HCT116 (cell line): ENCODE data around the gene ZFYVE27.

ENCODE experiments used
- EGR1 ChIP-seq: IDR thresholded peaks from 2 replicates; pipeline ENCODE4 v1.6.1; 2012; ENCODE audit warnings: low read depth
- EZH2 ChIP-seq: fragments of 200-600 bp; sonication (generic); IDR thresholded peaks from 2 replicates; pipeline ENCODE4 v1.6.1; 2017; ENCODE audit warnings: antibody characterized with exemption, mixed run types
- JUND ChIP-seq: IDR thresholded peaks from 2 replicates; pipeline ENCODE4 v1.6.1; 2012
- REST ChIP-seq: IDR thresholded peaks from 2 replicates; pipeline ENCODE4 v1.6.1; 2012; ENCODE audit warnings: low read depth
- YY1 ChIP-seq: IDR thresholded peaks from 2 replicates; pipeline ENCODE4 v1.6.1; 2011; ENCODE audit warnings: low read length, low read depth, moderate library complexity, mild to moderate bottlenecking; ENCODE audit not compliant: insufficient replicate concordance; ENCODE audit errors: extremely low read depth
- TF ChIP-seq, protein P1 (sequence below), 3 experiments: fragments of 200-600 bp in 1 of 3; sonication (generic) in 1 of 3; IDR thresholded peaks in 2 of 3; conservative IDR thresholded peaks in 1 of 3; 2 replicates each; pipeline ENCODE4 v1.5.1; 2012 to 2017; ENCODE audit warnings: low read depth in 2 of 3, low read length in 2 of 3, antibody characterized with exemption in 1 of 3, borderline replicate concordance in 1 of 3, control low read depth in 1 of 3, mild to moderate bottlenecking in 1 of 3, mixed read lengths in 1 of 3, mixed run types in 1 of 3, moderate library complexity in 1 of 3; ENCODE audit not compliant: insufficient read depth in 1 of 3

GRCh38 chr10:97757471-97757870 lies 20.5 kb downstream of the ZFYVE27 start:
- TF ChIP-seq JUND (no peak), EGR1 (no peak), REST (no peak), EZH2 (no peak), YY1 (no peak)
- TF ChIP-seq, protein P1, sequence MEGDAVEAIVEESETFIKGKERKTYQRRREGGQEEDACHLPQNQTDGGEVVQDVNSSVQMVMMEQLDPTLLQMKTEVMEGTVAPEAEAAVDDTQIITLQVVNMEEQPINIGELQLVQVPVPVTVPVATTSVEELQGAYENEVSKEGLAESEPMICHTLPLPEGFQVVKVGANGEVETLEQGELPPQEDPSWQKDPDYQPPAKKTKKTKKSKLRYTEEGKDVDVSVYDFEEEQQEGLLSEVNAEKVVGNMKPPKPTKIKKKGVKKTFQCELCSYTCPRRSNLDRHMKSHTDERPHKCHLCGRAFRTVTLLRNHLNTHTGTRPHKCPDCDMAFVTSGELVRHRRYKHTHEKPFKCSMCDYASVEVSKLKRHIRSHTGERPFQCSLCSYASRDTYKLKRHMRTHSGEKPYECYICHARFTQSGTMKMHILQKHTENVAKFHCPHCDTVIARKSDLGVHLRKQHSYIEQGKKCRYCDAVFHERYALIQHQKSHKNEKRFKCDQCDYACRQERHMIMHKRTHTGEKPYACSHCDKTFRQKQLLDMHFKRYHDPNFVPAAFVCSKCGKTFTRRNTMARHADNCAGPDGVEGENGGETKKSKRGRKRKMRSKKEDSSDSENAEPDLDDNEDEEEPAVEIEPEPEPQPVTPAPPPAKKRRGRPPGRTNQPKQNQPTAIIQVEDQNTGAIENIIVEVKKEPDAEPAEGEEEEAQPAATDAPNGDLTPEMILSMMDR (IDR thresholded peaks at IDR 0.05 in 2 of 3, conservative IDR thresholded peaks at IDR 0.05 in 1 of 3; ENCODE audit: borderline replicate concordance in 1 of 3, insufficient read depth in 1 of 3, low read depth in 2 of 3, low read length in 2 of 3): no peak
